OCI-LY7 (cell line): ENCODE measurements around the gene GNG7.

Experiments used
- CTCF ChIP-seq: fragments of 200-600 bp; sonication (generic); conservative IDR thresholded peaks from 2 replicates; pipeline ENCODE4 v1.5.1; 2014; ENCODE audit warnings: mild to moderate bottlenecking, antibody characterized with exemption, low read length, moderate library complexity, mixed read lengths
- EZH2phosphoT487 ChIP-seq: fragments of 200-600 bp; sonication (generic); IDR thresholded peaks from 2 replicates; pipeline ENCODE4 v1.6.1; 2018; ENCODE audit warnings: low read depth, borderline replicate concordance, mild to moderate bottlenecking, mixed run types, antibody characterized with exemption, low read length, moderate library complexity, mixed read lengths

GRCh38 chr19:2524361-2524839 lies 178.1 kb downstream of the GNG7 start:
- TF ChIP-seq CTCF (no peak), EZH2phosphoT487 (no peak)
